Lower lobe of right lung (tissue), 2 donors: Measurements from ENCODE around the gene ZNF385B. TPM values are rescaled to one million over a fixed set of nuclear protein-coding genes. Genes with fewer than 3 reads are reported as not detected.

Experiments used
- ATAC-seq, 2 donors: fragments of 200-7000 bp; cut with Tn5 transposase; one replicate each; pipeline ENCODE4 v1.9.1; 2020 to 2022; ENCODE audit warnings: mild to moderate bottlenecking in 2 of 2, moderate library complexity in 2 of 2
- DNase-seq: peaks from one replicate; pipeline ENCODE4 v3.0.0-alpha.2; 2020
- H3K27ac ChIP-seq: fragments of 200-600 bp; one replicate; pipeline ENCODE4 v1.8.0; 2022
- H3K27me3 ChIP-seq: fragments of 200-600 bp; one replicate; pipeline ENCODE4 v1.8.0; 2022; ENCODE audit warnings: low read depth
- H3K36me3 ChIP-seq: fragments of 200-600 bp; one replicate; pipeline ENCODE4 v1.8.0; 2022; ENCODE audit warnings: mild to moderate bottlenecking
- H3K4me1 ChIP-seq: fragments of 200-600 bp; one replicate; pipeline ENCODE4 v1.8.0; 2022
- H3K4me3 ChIP-seq: fragments of 200-600 bp; one replicate; pipeline ENCODE4 v1.8.0; 2022; ENCODE audit warnings: mild to moderate bottlenecking
- H3K9me3 ChIP-seq: fragments of 200-600 bp; one replicate; pipeline ENCODE4 v1.8.0; 2022
- CTCF ChIP-seq: fragments of 200-600 bp; IDR thresholded peaks from one replicate; pipeline ENCODE4 v1.8.0; 2022; ENCODE audit warnings: antibody characterized with exemption, mild to moderate bottlenecking
- intact Hi-C: fragments of 100-400 bp; cut with DNase I; formaldehyde crosslinking; loops from one replicate; pipeline ENCODE4 v1.11.0; 2022
- total RNA-seq: library from RNA; stranded (reverse); fragmentation: NEBNext Ultra II Directional; extraction: Animal tissue kit (Norgen Biotek cat#: 25700); gene quantifications from one replicate; pipeline ENCODE4 v1.2.1, GENCODE V29; 2021
- donor health status: DM: no; HTN: yes; CAD: no; lungs with severe emphysema.

ZNF385B gene
- total RNA-seq, 1 donor from 2014 or later: 63.2 TPM

DNA sequence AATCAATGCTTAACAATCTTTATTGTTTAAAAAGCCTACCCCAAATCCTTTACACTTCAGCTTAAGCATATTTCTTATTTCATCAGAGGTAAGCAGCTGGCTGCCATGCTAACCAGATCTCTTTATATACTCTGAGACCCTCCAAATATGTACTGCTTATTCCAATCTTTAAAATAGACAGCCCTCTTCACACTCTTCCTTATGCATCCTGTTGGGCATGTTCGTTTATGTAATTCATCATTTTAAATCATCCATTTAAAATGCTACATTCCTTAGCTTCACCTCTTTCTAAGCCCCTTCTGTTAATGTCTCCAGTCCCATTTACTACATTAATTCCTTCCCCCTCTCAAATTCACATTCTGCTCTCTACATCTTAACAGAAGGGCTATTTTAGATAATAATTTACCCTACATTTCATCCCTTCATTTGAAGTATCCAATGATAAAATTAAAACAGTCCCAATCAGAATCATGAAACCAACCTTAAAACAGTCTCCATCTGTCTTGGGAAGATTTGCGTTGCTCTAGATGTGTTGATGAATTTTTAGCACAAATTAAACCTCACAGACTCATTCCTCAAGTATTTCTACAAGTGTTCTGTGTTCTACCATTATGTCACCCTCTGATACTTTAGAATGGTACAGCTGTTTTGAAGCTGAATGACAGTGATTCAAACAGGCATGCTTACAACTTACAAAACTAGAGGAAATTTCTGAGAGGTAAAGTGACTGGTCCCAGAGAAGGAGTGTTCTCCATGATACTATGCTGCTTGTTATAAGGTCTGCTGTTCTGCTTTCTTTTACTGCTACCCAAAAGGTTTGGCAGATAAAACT lies 59.1 kb downstream of the ZNF385B start:
- no peak overlapping the region for H3K27ac ChIP-seq
- intact Hi-C loops: no loop called here
- DNase-seq: no peak
- no peaks in the 10 kb centered on the region for H3K4me1 ChIP-seq
- no peaks in the 10 kb centered on the region for H3K9me3 ChIP-seq
- TF ChIP-seq CTCF: no peak
- no peak for ATAC-seq
- no peaks in the 10 kb centered on the region for H3K36me3 ChIP-seq
- no peak overlapping the region for H3K4me3 ChIP-seq
- no peaks in the 10 kb centered on the region for H3K27me3 ChIP-seq

GRCh38 chr2:179800776-179801175 lies 60.6 kb downstream of the ZNF385B start:
- no peak overlapping the region for H3K4me3 ChIP-seq
- H3K27ac ChIP-seq: no peak overlapping the region
- no peaks in the 10 kb centered on the region for H3K9me3 ChIP-seq
- H3K36me3 ChIP-seq: no peaks in the 10 kb centered on the region
- no peak for TF ChIP-seq CTCF
- no peaks in the 10 kb centered on the region for H3K27me3 ChIP-seq
- H3K4me1 ChIP-seq: no peaks in the 10 kb centered on the region
- intact Hi-C loops: no loop called here
- no peak for ATAC-seq
- no peak for DNase-seq

DNA sequence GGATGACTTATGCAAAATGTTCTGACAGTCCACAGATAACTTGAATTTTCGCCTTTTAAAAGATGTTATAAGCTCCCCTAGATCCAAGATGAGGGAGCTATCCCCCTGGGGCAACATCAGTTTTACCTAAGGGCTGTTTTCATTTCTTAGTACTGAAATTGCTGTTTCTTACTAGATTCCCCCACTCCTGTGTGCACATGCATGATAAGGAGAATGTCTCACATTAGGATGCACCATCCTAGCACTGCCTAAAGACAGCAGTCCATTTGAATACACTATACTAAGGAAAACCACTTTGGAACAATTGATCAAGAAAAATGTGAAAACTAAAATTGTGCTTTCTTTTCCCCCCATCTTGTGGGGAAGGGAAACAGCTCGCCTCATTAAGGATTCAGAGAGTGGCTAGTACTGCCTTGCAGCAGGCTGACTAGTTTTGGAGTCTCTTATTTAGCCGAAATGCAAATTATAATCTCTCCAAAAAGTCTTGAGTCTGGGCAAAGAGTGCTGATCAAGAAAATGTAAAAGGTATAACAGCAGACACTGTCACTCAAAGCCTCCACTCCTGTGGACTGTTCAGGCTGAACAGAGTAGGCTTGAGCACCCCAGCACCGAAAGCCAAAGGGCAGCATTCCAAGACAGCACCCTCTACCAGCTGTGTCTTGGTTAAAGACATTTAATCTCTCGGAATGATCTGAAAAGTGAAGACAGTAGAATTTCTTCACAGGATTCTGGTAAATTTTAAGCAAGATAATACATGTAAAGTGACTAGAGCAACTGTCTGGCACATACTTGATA lies 65.0 kb downstream of the ZNF385B start:
- H3K4me1 ChIP-seq: no peaks in the 10 kb centered on the region
- H3K27me3 ChIP-seq: no peaks in the 10 kb centered on the region
- no peak overlapping the region for H3K4me3 ChIP-seq
- H3K36me3 ChIP-seq: no peaks in the 10 kb centered on the region
- TF ChIP-seq CTCF: no peak
- intact Hi-C loops: no loop called here
- ATAC-seq (no peak), DNase-seq (no peak)
- no peaks in the 10 kb centered on the region for H3K9me3 ChIP-seq
- no peak overlapping the region for H3K27ac ChIP-seq

- intact Hi-C loops: no loop called here
- DNase-seq (no peak), ATAC-seq (no peak)
- H3K36me3 ChIP-seq: no peaks in the 10 kb centered on the region
- TF ChIP-seq CTCF: no peak
- H3K4me3 ChIP-seq: no peak overlapping the region
- no peaks in the 10 kb centered on the region for H3K9me3 ChIP-seq
- no peaks in the 10 kb centered on the region for H3K4me1 ChIP-seq
- no peak overlapping the region for H3K27ac ChIP-seq
- no peaks in the 10 kb centered on the region for H3K27me3 ChIP-seq
Measured at GRCh38 chr2:179793902-179794301, 67.5 kb downstream of the ZNF385B start.

DNA sequence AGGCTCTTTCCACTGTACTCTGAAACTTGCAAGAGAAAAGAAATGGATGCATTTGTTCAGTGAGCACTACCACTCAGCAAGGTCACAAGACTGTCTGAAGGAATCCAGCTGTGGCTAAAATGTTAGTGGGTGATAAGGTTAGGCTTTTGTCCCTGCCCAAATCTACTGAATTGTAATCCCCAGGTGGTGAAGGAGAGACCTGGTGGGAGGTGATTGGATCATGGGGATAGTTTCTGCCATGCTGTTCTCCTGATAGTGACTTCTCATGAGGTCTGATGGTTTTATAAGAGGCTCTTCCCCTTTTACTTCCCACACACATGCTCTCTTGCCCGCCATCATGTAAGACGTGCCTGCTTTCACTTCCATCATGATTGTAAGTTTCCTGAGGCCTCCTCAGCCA lies 68.2 kb downstream of the ZNF385B start:
- Histone ChIP-seq H3K36me3 (no peaks in the 10 kb centered on the region), H3K4me1 (no peaks in the 10 kb centered on the region), H3K27ac (no peak overlapping the region), H3K9me3 (no peaks in the 10 kb centered on the region), H3K4me3 (no peak overlapping the region), H3K27me3 (no peaks in the 10 kb centered on the region)
- TF ChIP-seq CTCF: no peak
- intact Hi-C loops: no loop called here
- no peak for DNase-seq
- ATAC-seq: no peak
